Thyroid gland (tissue), 4 donors: Measurements from ENCODE around the gene EPHX1. TPM values are rescaled to one million over a fixed set of nuclear protein-coding genes. Genes with fewer than 3 reads are reported as not detected.

ENCODE experiments used
- DNase-seq, 2 donors: peaks; one replicate each; pipeline ENCODE4 v3.0.0-alpha.2; 2019
- H3K27ac ChIP-seq, 3 donors: fragments of 200-600 bp; sonication (generic); 1 replicate in 2 of 3; 2 replicates in 1 of 3; pipeline ENCODE4 v1.5.1; 2016 to 2019; ENCODE audit warnings: mild to moderate bottlenecking in 1 of 3, moderate library complexity in 1 of 3
- H3K27me3 ChIP-seq: fragments of 200-600 bp; sonication (generic); one replicate; pipeline ENCODE4 v1.5.1; 2019
- H3K36me3 ChIP-seq, 2 donors: fragments of 200-600 bp; sonication (generic); one replicate each; pipeline ENCODE4 v1.5.1; 2016 to 2019
- H3K4me1 ChIP-seq, 2 donors: fragments of 200-600 bp; sonication (generic); one replicate each; pipeline ENCODE4 v1.5.1; 2017 to 2019
- H3K4me3 ChIP-seq, 3 donors: fragments of 200-600 bp; sonication (generic); replicated peaks in 1 of 3; 1 replicate in 2 of 3; 2 replicates in 1 of 3; pipeline ENCODE4 v1.5.1; 2016; ENCODE audit warnings: mild to moderate bottlenecking in 1 of 3
- H3K9me3 ChIP-seq: fragments of 200-600 bp; sonication (generic); one replicate; pipeline ENCODE4 v1.5.1; 2017
- POLR2A ChIP-seq, 2 donors: fragments of 450-650 bp; IDR thresholded peaks; one replicate each; pipeline ENCODE4 v1.6.1; 2017; ENCODE audit warnings: antibody characterized with exemption in 2 of 2, mild to moderate bottlenecking in 2 of 2, moderate library complexity in 1 of 2
- WGBS, 2 donors: methylation state at CpG; one replicate each; pipeline ENCODE4 v1.1.5; 2017; 5-methylcytosine and 5-hydroxymethylcytosine counted together
- intact Hi-C: fragments of 100-400 bp; cut with DNase I; formaldehyde crosslinking; loops from one replicate; pipeline ENCODE4 v1.15.1; 2023
- total RNA-seq, 4 donors: library from RNA; depleted of rRNA; stranded (reverse); fragments of >200 nt; gene quantifications; one replicate each; pipeline ENCODE4 v1.2.3, GENCODE V29; 2016
- TF ChIP-seq, protein P1 (sequence below), 6 experiments: fragments of 200-600 bp in 3 of 6; fragments of 450-650 bp in 3 of 6; sonication (generic) in 3 of 6; IDR thresholded peaks; one replicate each; pipeline ENCODE4 v1.5.1; 2016 to 2019; ENCODE audit warnings: antibody characterized with exemption in 6 of 6, mild to moderate bottlenecking in 2 of 6, inconsistent platforms in 1 of 6, moderate library complexity in 1 of 6

EPHX1 gene
- total RNA-seq, 4 donors from 2014 or later, result 297 to 533 (median 441) TPM

DNA sequence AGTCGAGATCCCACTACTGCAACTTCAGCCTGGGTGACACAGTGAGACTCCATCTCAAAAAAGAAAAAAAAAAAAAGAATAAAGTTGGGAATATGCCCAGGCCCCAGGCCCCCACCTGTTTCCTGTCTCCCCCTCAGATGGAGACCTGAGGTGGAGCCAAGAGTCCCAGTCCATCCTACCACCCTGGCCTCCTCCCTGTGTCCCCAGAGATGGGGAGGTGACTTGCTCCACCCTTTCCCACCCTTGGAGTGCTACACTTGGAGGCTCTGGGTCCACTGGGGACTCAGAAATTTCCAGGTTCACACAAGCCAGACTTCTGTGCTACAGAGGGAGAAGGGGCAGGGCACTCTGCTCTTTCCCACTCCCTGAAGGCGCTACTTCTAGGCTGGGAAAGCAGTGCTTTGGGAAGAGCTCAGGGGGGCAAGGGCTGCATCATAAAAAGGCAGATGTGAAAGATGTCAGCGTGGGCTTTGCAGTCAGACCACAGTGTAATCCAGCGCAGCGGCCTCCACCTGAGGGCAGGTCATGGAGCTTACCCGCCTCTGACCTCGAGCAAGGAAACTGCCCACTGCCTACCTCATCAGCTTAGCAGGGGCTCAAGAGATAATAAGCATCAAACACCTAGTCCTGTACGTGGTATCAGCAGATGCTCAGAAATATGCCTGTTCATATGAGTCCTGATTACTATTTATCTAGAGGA lies 58.9 kb downstream of the EPHX1 start:
- DNase-seq, result no peak
- Histone ChIP-seq H3K4me3 (no peak overlapping the region), H3K27ac (no peak overlapping the region), H3K4me1 (no peaks in the 10 kb centered on the region), H3K36me3 (peaks cover 24 to 45% of the 10 kb centered on the region in 2 donors), H3K9me3 (no peaks in the 10 kb centered on the region), H3K27me3 (no peaks in the 10 kb centered on the region)
- WGBS, 2 donors, result 87 to 90% methylated on average over 8 of the region's 8 CpGs
- intact Hi-C loops, result no loop called here
- TF ChIP-seq POLR2A (IDR thresholded peaks at IDR 0.05), result no peak
- TF ChIP-seq, protein P1, sequence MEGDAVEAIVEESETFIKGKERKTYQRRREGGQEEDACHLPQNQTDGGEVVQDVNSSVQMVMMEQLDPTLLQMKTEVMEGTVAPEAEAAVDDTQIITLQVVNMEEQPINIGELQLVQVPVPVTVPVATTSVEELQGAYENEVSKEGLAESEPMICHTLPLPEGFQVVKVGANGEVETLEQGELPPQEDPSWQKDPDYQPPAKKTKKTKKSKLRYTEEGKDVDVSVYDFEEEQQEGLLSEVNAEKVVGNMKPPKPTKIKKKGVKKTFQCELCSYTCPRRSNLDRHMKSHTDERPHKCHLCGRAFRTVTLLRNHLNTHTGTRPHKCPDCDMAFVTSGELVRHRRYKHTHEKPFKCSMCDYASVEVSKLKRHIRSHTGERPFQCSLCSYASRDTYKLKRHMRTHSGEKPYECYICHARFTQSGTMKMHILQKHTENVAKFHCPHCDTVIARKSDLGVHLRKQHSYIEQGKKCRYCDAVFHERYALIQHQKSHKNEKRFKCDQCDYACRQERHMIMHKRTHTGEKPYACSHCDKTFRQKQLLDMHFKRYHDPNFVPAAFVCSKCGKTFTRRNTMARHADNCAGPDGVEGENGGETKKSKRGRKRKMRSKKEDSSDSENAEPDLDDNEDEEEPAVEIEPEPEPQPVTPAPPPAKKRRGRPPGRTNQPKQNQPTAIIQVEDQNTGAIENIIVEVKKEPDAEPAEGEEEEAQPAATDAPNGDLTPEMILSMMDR (IDR thresholded peaks at IDR 0.05), result no peak

DNA sequence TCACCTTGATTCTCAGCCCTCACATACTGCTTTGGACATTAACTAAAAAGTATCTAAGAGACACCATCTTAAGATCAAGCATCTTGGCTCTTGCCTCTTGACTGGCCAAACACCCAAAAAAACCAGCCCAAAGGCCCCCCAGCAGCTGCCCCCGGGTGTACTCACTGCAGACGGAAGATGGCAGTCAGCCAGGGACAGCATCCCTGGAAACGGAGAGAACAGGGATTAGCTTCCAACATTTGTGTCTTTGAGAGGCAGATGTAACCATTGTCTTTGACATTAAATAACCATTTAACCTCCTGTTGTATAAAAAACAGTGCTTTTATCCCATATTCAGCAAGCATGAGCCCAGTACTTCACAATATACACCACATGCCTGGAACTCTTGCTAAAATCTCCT lies 61.0 kb downstream of the EPHX1 start:
- H3K4me1 ChIP-seq, result no peaks in the 10 kb centered on the region
- TF ChIP-seq, protein P1 (IDR thresholded peaks at IDR 0.05), result no peak
- no peak for TF ChIP-seq POLR2A (IDR thresholded peaks at IDR 0.05)
- WGBS, 2 donors, result 75% methylated on average over 3 of the region's 3 CpGs
- no peaks in the 10 kb centered on the region for H3K9me3 ChIP-seq
- H3K36me3 ChIP-seq, result peaks cover 23 to 45% of the 10 kb centered on the region in 2 donors
- H3K27me3 ChIP-seq, result no peaks in the 10 kb centered on the region
- intact Hi-C loops, result no loop called here
- H3K4me3 ChIP-seq, result no peak overlapping the region
- no peak for DNase-seq
- no peak overlapping the region for H3K27ac ChIP-seq

DNA sequence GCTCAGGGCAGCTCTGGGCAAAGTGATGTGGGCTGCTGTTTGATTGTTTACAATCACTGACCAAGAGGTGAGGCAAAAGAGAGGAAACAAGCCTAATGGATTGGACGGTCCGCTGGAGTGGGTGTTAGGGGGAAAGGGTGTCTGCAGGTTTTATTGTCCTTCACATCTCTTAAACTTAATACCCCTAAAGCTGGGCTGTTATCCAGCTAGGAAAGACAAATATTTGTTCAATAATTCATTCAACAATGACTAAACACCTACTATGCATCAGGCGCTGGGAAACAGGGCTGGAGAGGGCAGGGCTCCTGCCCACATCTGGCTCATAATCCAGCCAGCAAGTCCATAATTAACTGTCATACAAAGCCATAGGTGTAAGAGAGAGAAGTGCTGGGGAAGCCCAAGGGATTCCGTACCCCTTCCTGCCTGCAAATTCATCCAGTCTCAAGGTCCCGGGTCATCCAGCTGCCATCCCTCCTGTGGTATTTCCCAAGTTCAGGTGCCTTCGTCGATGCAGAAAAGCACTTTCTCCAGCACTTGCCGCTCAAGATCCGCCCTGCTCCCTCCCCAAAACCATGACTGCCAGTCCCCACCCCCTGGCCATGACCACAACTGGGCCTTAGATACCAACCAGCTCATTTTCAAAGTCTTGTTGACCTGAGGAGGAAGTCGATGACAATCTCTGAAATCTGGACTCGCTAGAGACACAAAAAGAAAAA lies 61.6 kb downstream of the EPHX1 start:
- intact Hi-C loops, result no loop called here
- Histone ChIP-seq H3K9me3 (no peaks in the 10 kb centered on the region), H3K4me1 (no peaks in the 10 kb centered on the region), H3K27ac (no peak overlapping the region), H3K27me3 (no peaks in the 10 kb centered on the region), H3K4me3 (no peak overlapping the region), H3K36me3 (peaks cover 17 to 39% of the 10 kb centered on the region in 2 donors)
- DNase-seq, result no peak
- TF ChIP-seq, protein P1 (IDR thresholded peaks at IDR 0.05), result no peak
- TF ChIP-seq POLR2A (IDR thresholded peaks at IDR 0.05), result no peak
- 84 to 87% methylated on average over 11 of the region's 11 CpGs for WGBS, 2 donors

DNA sequence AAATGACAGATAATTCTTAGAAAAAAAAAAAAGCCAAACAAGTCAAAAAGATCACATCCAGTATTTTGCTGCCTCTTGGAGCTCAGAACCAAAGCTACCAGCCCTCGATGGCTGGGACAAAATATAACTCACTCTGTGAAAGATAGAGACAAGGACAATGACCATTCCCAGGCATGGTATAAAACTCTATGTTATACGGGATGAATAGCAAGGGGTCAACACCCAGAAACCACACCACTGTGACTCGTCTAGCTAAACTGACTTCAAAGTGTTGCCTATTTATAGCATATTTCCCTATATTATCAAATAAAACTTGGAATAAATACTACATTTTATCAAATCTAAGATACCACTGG lies 62.1 kb downstream of the EPHX1 start:
- H3K4me3 ChIP-seq, result no peak overlapping the region
- H3K27ac ChIP-seq, result no peak overlapping the region
- WGBS, 2 donors, result 88 to 90% methylated on average over 3 of the region's 3 CpGs
- DNase-seq, result no peak
- H3K36me3 ChIP-seq, result peaks cover 19 to 34% of the 10 kb centered on the region in 2 donors
- H3K27me3 ChIP-seq, result no peaks in the 10 kb centered on the region
- TF ChIP-seq, protein P1 (IDR thresholded peaks at IDR 0.05), result no peak
- TF ChIP-seq POLR2A (IDR thresholded peaks at IDR 0.05), result no peak
- no peaks in the 10 kb centered on the region for H3K4me1 ChIP-seq
- intact Hi-C loops, result no loop called here
- H3K9me3 ChIP-seq, result no peaks in the 10 kb centered on the region

DNA sequence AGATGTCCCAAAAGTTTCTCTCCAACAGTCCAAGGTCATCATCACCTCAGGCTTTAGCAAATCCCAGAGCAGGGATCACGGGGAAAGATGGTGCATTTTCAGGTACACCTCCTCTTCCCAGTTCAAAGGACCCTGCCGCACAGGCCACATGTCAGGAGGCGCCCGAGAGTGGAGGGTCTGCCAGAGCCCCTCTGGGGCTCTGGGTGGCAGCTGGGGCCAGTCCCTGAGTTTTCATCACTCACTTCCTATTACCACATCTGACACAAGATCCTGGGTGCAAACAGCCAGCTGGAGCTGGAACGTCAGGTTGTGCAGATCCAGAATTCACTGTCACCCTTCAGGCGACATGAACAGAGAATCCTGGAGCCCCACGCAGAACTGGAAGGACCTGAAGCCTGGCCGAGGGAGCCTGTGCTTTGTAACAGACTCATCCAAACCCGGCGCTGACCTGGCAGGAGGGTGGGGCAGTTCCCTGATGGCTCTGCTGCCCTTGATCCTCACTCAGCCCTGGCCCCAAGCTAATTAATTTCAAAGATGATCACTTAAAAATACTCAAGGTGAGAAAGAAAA lies 63.4 kb downstream of the EPHX1 start:
- Histone ChIP-seq H3K27me3 (no peaks in the 10 kb centered on the region), H3K4me3 (no peak overlapping the region), H3K36me3 (peaks cover 19 to 33% of the 10 kb centered on the region in 2 donors), H3K9me3 (no peaks in the 10 kb centered on the region), H3K4me1 (peaks cover 0 to 6% of the 10 kb centered on the region in 2 donors), H3K27ac (no peak overlapping the region)
- no peak for DNase-seq
- WGBS, 2 donors, result 97 to 100% methylated on average over 5 to 10 of the region's 10 CpGs
- intact Hi-C loops, result no loop called here
- TF ChIP-seq, protein P1 (IDR thresholded peaks at IDR 0.05), result no peak
